K562 (cell line): Measurements from ENCODE around the gene KIAA0319L. TPM values are rescaled to one million over a fixed set of nuclear protein-coding genes. Genes with fewer than 3 reads are reported as not detected.
A peak's percentile ranks its signal among the peaks of the same experiment; 100 is the strongest.

ENCODE experiments used
- CREB1 ChIP-seq, 2 experiments: sonication (generic) in 1 of 2; formaldehyde crosslinking in 1 of 2; IDR thresholded peaks; 2 replicates each; pipeline versions ENCODE4 v1.6.1 to v1.8.0; 2012 to 2022; ENCODE audit warnings: inconsistent platforms in 1 of 2, mild to moderate bottlenecking in 1 of 2, missing genetic modification reagents in 1 of 2, moderate library complexity in 1 of 2
- FOSL1 ChIP-seq: fragments of 200-800 bp; sonication (Bioruptor generic); conservative IDR thresholded peaks from 2 replicates; pipeline ENCODE4 v1.6.1; 2016; ENCODE audit warnings: missing genetic modification characterization, missing compliant biosample characterization
- GABPB2 ChIP-seq: fragments of 250-450 bp; sonication (Bioruptor Pico); conservative IDR thresholded peaks from 2 replicates; pipeline ENCODE4 v1.5.1; 2021; ENCODE audit warnings: mild to moderate bottlenecking
- GTF2A2 ChIP-seq: IDR thresholded peaks from 2 replicates; pipeline ENCODE4 v1.6.1; 2016; ENCODE audit warnings: mild to moderate bottlenecking, missing genetic modification characterization, missing compliant biosample characterization
- KAT8 ChIP-seq: fragments of 450-650 bp; IDR thresholded peaks from 2 replicates; pipeline ENCODE4 v1.6.1; 2016; ENCODE audit warnings: low read depth, mild to moderate bottlenecking
- MAFG ChIP-seq: fragments of 450-650 bp; conservative IDR thresholded peaks from 2 replicates; pipeline ENCODE4 v1.6.1; 2016; ENCODE audit warnings: missing genetic modification characterization, missing compliant biosample characterization
- MEIS2 ChIP-seq: fragments of 450-650 bp; IDR thresholded peaks from 2 replicates; pipeline ENCODE4 v1.6.1; 2014; ENCODE audit warnings: mild to moderate bottlenecking; ENCODE audit not compliant: partially characterized antibody
- MXI1 ChIP-seq: IDR thresholded peaks from 2 replicates; pipeline ENCODE4 v1.6.1; 2011; ENCODE audit warnings: low read depth, mild to moderate bottlenecking, improper control_type of control experiment, low read length
- NCOA1 ChIP-seq: fragments of 450-650 bp; IDR thresholded peaks from 2 replicates; pipeline ENCODE4 v1.6.1; 2016; ENCODE audit warnings: low read depth
- PML ChIP-seq: IDR thresholded peaks from 2 replicates; pipeline ENCODE4 v1.6.1; 2012; ENCODE audit warnings: low read length, inconsistent platforms
- SMAD1 ChIP-seq: fragments of 150-350 bp; IDR thresholded peaks from 2 replicates; pipeline ENCODE4 v1.6.1; 2014; ENCODE audit warnings: low read length, low read depth; ENCODE audit not compliant: partially characterized antibody
- SMAD3 ChIP-seq: fragments of 450-650 bp; formaldehyde crosslinking; conservative IDR thresholded peaks from 2 replicates; pipeline ENCODE4 v1.4.0; 2020; ENCODE audit warnings: mild to moderate bottlenecking
- TSC22D4 ChIP-seq: fragments of 450-650 bp; IDR thresholded peaks from 2 replicates; pipeline ENCODE4 v1.6.1; 2016; ENCODE audit warnings: missing genetic modification characterization, missing biosample characterization, control low read depth
- YBX1 ChIP-seq: fragments of 450-650 bp; IDR thresholded peaks from 2 replicates; pipeline ENCODE4 v1.7.1; 2016; ENCODE audit warnings: mild to moderate bottlenecking
- ZNF431 ChIP-seq: sonication (generic); formaldehyde crosslinking; IDR thresholded peaks from 2 replicates; pipeline ENCODE4 v1.8.0; 2022; ENCODE audit warnings: mild to moderate bottlenecking, missing genetic modification reagents
- ZSCAN32 ChIP-seq: fragments of 450-650 bp; formaldehyde crosslinking; IDR thresholded peaks from 2 replicates; pipeline ENCODE4 v1.4.0; 2020; ENCODE audit warnings: mild to moderate bottlenecking, moderate library complexity
- polyA plus RNA-seq, 8 experiments: library from polyadenylated mRNA; depleted of rRNA in 4 of 8; stranded (reverse) in 5 of 8; unstranded in 3 of 8; fragments of >200 nt; fragmentation: Nextera tagmentation in 2 of 8; fragmentation: Illumina TruSeq in 1 of 8; extraction: Ambion mirVana in 2 of 8; extraction: Trizol in 1 of 8; gene quantifications; 2 replicates each; pipeline versions ENCODE4 v1.2.1 to v1.2.3, GENCODE V29; 2011 to 2014; ENCODE audit warnings: inconsistent platforms in 1 of 8, missing spikeins in 1 of 8
- total RNA-seq, 7 experiments: library from RNA; depleted of rRNA in 6 of 7; stranded (reverse); fragments of >200 nt in 6 of 7; fragmentation: Illumina TruSeq in 2 of 7; extraction: Trizol in 2 of 7; gene quantifications; 2 replicates each; pipeline versions ENCODE4 v1.2.1 to v1.2.3, GENCODE V29; 2011 to 2021; ENCODE audit warnings: low replicate concordance in 1 of 7
- TF ChIP-seq, protein P1 (sequence below): sonication (generic); formaldehyde crosslinking; IDR thresholded peaks from 2 replicates; pipeline ENCODE4 v1.8.0; 2022; ENCODE audit warnings: mild to moderate bottlenecking, missing genetic modification reagents
- TF ChIP-seq, protein P2 (sequence below): sonication (generic); formaldehyde crosslinking; IDR thresholded peaks from 2 replicates; pipeline ENCODE4 v1.8.0; 2022; ENCODE audit warnings: mild to moderate bottlenecking, low read depth, missing genetic modification reagents
- TF ChIP-seq, protein P3 (sequence below), 2 experiments: fragments of 450-650 bp in 1 of 2; sonication (generic) in 1 of 2; formaldehyde crosslinking in 1 of 2; IDR thresholded peaks; 2 replicates each; pipeline versions ENCODE4 v1.7.1 to v1.9.0; 2016 to 2022; ENCODE audit warnings: inconsistent platforms in 1 of 2, mild to moderate bottlenecking in 1 of 2, missing genetic modification reagents in 1 of 2

KIAA0319L gene
- total and polyA plus RNA-seq, 9 of the 15 experiments (the other 6 are each of a cell fraction or from before 2014, with no cell fraction given) = 2.4 to 51.7 (median 27.4) TPM

DNA sequence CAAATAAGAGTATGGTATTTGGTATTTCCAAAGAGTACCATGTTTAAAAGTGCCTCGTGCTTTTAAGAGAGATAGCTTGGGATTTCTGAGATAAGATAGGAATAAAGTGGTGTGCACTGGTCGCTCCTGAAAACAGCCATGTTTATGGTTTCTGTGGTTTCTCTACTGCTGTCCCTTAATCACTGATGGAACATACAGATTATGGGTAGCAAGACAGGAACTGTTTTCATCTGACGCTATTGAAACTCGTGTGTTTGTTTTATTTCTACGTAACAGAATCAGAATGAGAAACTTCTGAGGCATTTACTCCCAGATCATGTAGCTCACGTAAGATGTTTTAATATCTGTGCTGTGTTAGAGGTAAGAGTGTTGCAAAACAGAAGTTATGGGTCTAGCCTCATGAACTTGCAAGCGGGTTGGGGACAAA, 126.0 kb downstream of the KIAA0319L start (continued):
- TF ChIP-seq, protein P1, sequence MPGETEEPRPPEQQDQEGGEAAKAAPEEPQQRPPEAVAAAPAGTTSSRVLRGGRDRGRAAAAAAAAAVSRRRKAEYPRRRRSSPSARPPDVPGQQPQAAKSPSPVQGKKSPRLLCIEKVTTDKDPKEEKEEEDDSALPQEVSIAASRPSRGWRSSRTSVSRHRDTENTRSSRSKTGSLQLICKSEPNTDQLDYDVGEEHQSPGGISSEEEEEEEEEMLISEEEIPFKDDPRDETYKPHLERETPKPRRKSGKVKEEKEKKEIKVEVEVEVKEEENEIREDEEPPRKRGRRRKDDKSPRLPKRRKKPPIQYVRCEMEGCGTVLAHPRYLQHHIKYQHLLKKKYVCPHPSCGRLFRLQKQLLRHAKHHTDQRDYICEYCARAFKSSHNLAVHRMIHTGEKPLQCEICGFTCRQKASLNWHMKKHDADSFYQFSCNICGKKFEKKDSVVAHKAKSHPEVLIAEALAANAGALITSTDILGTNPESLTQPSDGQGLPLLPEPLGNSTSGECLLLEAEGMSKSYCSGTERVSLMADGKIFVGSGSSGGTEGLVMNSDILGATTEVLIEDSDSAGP (CRISPR knock-in tag) = no peak
- TF ChIP-seq, protein P2, sequence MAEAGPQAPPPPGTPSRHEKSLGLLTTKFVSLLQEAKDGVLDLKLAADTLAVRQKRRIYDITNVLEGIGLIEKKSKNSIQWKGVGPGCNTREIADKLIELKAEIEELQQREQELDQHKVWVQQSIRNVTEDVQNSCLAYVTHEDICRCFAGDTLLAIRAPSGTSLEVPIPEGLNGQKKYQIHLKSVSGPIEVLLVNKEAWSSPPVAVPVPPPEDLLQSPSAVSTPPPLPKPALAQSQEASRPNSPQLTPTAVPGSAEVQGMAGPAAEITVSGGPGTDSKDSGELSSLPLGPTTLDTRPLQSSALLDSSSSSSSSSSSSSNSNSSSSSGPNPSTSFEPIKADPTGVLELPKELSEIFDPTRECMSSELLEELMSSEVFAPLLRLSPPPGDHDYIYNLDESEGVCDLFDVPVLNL (CRISPR knock-in tag) = no peak
- TF ChIP-seq KAT8 (no peak), ZSCAN32 (CRISPR knock-in tag) (no peak), FOSL1 (tag) (peak; percentile 76), MAFG (tag) (no peak), MXI1 (no peak), ZNF431 (CRISPR knock-in tag) (no peak), TSC22D4 (tag) (no peak), YBX1 (no peak), MEIS2 (peak; percentile 71), SMAD1 (no peak), SMAD3 (CRISPR knock-in tag) (peak; percentile 26; the same call in 1 of the 2 replicates), GABPB2 (CRISPR knock-in tag) (no peak), GTF2A2 (tag) (no peak), CREB1 (IDR thresholded peaks at IDR 0.05) (no peak), CREB1 (CRISPR knock-in tag; IDR thresholded peaks at IDR 0.05) (no peak), PML (no peak), NCOA1 (no peak)
- TF ChIP-seq, protein P3, sequence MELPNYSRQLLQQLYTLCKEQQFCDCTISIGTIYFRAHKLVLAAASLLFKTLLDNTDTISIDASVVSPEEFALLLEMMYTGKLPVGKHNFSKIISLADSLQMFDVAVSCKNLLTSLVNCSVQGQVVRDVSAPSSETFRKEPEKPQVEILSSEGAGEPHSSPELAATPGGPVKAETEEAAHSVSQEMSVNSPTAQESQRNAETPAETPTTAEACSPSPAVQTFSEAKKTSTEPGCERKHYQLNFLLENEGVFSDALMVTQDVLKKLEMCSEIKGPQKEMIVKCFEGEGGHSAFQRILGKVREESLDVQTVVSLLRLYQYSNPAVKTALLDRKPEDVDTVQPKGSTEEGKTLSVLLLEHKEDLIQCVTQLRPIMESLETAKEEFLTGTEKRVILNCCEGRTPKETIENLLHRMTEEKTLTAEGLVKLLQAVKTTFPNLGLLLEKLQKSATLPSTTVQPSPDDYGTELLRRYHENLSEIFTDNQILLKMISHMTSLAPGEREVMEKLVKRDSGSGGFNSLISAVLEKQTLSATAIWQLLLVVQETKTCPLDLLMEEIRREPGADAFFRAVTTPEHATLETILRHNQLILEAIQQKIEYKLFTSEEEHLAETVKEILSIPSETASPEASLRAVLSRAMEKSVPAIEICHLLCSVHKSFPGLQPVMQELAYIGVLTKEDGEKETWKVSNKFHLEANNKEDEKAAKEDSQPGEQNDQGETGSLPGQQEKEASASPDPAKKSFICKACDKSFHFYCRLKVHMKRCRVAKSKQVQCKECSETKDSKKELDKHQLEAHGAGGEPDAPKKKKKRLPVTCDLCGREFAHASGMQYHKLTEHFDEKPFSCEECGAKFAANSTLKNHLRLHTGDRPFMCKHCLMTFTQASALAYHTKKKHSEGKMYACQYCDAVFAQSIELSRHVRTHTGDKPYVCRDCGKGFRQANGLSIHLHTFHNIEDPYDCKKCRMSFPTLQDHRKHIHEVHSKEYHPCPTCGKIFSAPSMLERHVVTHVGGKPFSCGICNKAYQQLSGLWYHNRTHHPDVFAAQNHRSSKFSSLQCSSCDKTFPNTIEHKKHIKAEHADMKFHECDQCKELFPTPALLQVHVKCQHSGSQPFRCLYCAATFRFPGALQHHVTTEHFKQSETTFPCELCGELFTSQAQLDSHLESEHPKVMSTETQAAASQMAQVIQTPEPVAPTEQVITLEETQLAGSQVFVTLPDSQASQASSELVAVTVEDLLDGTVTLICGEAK (IDR thresholded peaks at IDR 0.05) = no peak
- TF ChIP-seq, protein P3 (CRISPR knock-in tag; IDR thresholded peaks at IDR 0.05) = no peak
